Measurements from ENCODE around the gene PELI2. TPM values are rescaled to one million over a fixed set of nuclear protein-coding genes. Genes with fewer than 3 reads are reported as not detected.

PELI2 gene
- total RNA-seq, 1 donor from 2014 or later = 27.2 TPM

DNA sequence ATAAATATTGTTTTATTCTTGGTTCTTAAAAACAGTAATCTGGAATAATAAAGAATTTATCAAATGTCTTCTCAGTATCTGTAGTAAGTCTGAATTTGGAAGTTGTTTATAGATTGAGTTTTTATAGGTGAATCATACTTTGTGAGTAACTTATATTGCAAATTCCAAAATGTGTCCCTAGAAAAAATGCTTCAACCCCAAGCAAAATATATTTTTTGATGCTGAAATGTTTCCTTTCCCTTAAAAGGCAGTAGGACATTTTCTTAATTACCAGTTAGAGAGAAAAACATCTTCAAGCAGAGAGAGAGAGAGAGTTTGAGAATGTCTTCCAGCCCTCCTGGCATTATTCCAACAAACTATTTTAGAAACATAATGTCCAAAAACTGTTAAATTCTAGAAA lies 37.9 kb downstream of the PELI2 start:
- no peak overlapping the region for H3K4me3 Mint-ChIP-seq
- H3K27ac Mint-ChIP-seq = no peak overlapping the region
- Histone ChIP-seq H3F3A (ENCODE audit: low read depth) (no peaks in the 10 kb centered on the region), H4K20me1 (ENCODE audit: low read depth) (peaks cover 8% of the 10 kb centered on the region), H2AFZ (replicated peaks) (no peak overlapping the region), H3K9ac (no peak overlapping the region), H3K27me3 (no peaks in the 10 kb centered on the region), H3K9me3 (ENCODE audit: low read depth) (no peaks in the 10 kb centered on the region), H3K79me2 (ENCODE audit: low read depth) (peaks cover 97% of the 10 kb centered on the region), H3K36me3 (no peaks in the 10 kb centered on the region), H3K4me3 (no peak overlapping the region), H3K27ac (no peak overlapping the region), H3K4me1 (peaks cover 17% of the 10 kb centered on the region), H3K4me2 (no peak overlapping the region)
- peaks cover 9% of the 10 kb centered on the region for H3K4me1 Mint-ChIP-seq
- no peak for DNase-seq (ENCODE audit: low spot score)
- peaks cover 4% of the 10 kb centered on the region for H3K36me3 Mint-ChIP-seq
- TF ChIP-seq, protein P1, sequence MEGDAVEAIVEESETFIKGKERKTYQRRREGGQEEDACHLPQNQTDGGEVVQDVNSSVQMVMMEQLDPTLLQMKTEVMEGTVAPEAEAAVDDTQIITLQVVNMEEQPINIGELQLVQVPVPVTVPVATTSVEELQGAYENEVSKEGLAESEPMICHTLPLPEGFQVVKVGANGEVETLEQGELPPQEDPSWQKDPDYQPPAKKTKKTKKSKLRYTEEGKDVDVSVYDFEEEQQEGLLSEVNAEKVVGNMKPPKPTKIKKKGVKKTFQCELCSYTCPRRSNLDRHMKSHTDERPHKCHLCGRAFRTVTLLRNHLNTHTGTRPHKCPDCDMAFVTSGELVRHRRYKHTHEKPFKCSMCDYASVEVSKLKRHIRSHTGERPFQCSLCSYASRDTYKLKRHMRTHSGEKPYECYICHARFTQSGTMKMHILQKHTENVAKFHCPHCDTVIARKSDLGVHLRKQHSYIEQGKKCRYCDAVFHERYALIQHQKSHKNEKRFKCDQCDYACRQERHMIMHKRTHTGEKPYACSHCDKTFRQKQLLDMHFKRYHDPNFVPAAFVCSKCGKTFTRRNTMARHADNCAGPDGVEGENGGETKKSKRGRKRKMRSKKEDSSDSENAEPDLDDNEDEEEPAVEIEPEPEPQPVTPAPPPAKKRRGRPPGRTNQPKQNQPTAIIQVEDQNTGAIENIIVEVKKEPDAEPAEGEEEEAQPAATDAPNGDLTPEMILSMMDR (IDR thresholded peaks at IDR 0.05) = no peak
- no peak for TF ChIP-seq EZH2phosphoT487 (IDR thresholded peaks at IDR 0.05)
- no peak for TF ChIP-seq EZH2 (IDR thresholded peaks at IDR 0.05)
- H3K27me3 Mint-ChIP-seq (ENCODE audit: insufficient read depth, low read depth) = no peaks in the 10 kb centered on the region
- peaks cover 12% of the 10 kb centered on the region for H3K9me3 Mint-ChIP-seq

DNA sequence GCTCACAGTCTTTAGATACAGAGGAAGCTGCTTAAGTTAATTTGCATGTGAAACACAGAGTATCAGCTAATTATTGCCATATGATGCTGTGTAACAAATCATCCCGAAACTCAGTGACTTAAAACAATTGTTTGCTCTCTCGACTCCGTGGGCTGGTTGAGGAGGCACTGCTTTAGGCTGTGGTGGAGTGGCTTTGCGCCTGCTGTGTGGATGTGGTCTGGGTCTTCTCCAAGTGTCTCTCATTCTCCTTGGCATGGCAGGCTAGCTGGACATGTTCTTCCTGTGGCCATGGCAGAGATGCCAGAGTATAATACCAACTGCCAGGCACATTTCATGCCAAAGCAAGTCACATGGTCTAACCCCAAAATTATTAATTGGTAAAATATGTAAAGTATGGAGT lies 40.9 kb downstream of the PELI2 start:
- Mint-ChIP-seq H3K27ac (no peak overlapping the region), H3K4me1 (peaks cover 9% of the 10 kb centered on the region), H3K27me3 (ENCODE audit: insufficient read depth, low read depth) (no peaks in the 10 kb centered on the region), H3K4me3 (no peak overlapping the region), H3K36me3 (peaks cover 9% of the 10 kb centered on the region), H3K9me3 (peaks cover 32% of the 10 kb centered on the region)
- Histone ChIP-seq H3K4me2 (no peak overlapping the region), H3K36me3 (peaks cover 2% of the 10 kb centered on the region), H2AFZ (replicated peaks) (no peak overlapping the region), H4K20me1 (ENCODE audit: low read depth) (peaks cover 8% of the 10 kb centered on the region), H3K27ac (no peak overlapping the region), H3K79me2 (ENCODE audit: low read depth) (peaks cover 98% of the 10 kb centered on the region), H3K4me1 (peaks cover 14% of the 10 kb centered on the region), H3K9ac (no peak overlapping the region), H3F3A (ENCODE audit: low read depth) (no peaks in the 10 kb centered on the region), H3K9me3 (ENCODE audit: low read depth) (no peaks in the 10 kb centered on the region), H3K27me3 (no peaks in the 10 kb centered on the region), H3K4me3 (no peak overlapping the region)
- TF ChIP-seq EZH2phosphoT487 (IDR thresholded peaks at IDR 0.05) (no peak), EZH2 (IDR thresholded peaks at IDR 0.05) (no peak)
- TF ChIP-seq, protein P1 (IDR thresholded peaks at IDR 0.05) = no peak
- no peak for DNase-seq (ENCODE audit: low spot score)

DNA sequence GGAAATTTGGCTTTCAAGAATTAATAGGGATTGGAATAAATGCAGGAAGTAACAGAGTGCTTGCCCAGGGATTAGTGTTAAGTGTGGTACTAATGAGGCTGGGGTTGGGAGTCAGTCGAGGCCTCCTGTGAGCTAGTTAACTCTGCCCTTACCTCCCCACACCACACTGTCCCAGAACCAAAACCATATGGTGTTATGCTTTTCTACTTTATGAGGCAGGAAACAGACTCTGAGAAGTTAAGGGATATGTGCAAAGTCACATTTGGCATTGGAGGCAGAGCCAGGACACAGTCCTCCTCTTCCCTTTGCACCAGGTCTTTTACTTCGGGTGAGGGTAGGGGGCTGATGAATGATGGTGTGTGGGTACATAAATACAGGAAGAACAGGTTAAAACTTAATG lies 41.9 kb downstream of the PELI2 start:
- peaks cover 4% of the 10 kb centered on the region for H3K36me3 ChIP-seq
- no peak overlapping the region for H3K4me3 ChIP-seq
- no peaks in the 10 kb centered on the region for H3K27me3 Mint-ChIP-seq (ENCODE audit: insufficient read depth, low read depth)
- no peak overlapping the region for H3K4me2 ChIP-seq
- peaks cover 98% of the 10 kb centered on the region for H3K79me2 ChIP-seq (ENCODE audit: low read depth)
- H2AFZ ChIP-seq (replicated peaks) = no peak overlapping the region
- no peak for TF ChIP-seq EZH2 (IDR thresholded peaks at IDR 0.05)
- no peak for TF ChIP-seq EZH2phosphoT487 (IDR thresholded peaks at IDR 0.05)
- TF ChIP-seq, protein P1 (IDR thresholded peaks at IDR 0.05) = no peak
- H3K4me1 ChIP-seq = peaks cover 14% of the 10 kb centered on the region
- peaks cover 38% of the 10 kb centered on the region for H3K9me3 Mint-ChIP-seq
- H3K27ac Mint-ChIP-seq = no peak overlapping the region
- H3K9me3 ChIP-seq (ENCODE audit: low read depth) = no peaks in the 10 kb centered on the region
- no peaks in the 10 kb centered on the region for H3K27me3 ChIP-seq
- H3F3A ChIP-seq (ENCODE audit: low read depth) = no peaks in the 10 kb centered on the region
- no peak overlapping the region for H3K4me3 Mint-ChIP-seq
- no peak overlapping the region for H3K9ac ChIP-seq
- H3K4me1 Mint-ChIP-seq = peaks cover 9% of the 10 kb centered on the region
- peaks cover 8% of the 10 kb centered on the region for H4K20me1 ChIP-seq (ENCODE audit: low read depth)
- no peak for DNase-seq (ENCODE audit: low spot score)
- no peak overlapping the region for H3K27ac ChIP-seq
- H3K36me3 Mint-ChIP-seq = peaks cover 5% of the 10 kb centered on the region

All from neural progenitor cell (in vitro differentiated cells).